Endothelial cell of umbilical vein (primary cell): ENCODE results near the gene VSNL1. TPM values are rescaled to one million over a fixed set of nuclear protein-coding genes. Genes with fewer than 3 reads are reported as not detected.

Experiments used
- BruUV-seq: library from RNA; stranded (reverse); fragments of 400-500 nt; replicated peaks from 2 replicates; lab custom pipeline; 2021; lab: Mats Ljungman, UMichigan
- CTCF ChIA-PET: fragments of 300-600, 350-600 bp; sonication (Branson Sonifier 250); formaldehyde crosslinking; loops from one replicate; lab custom pipeline; 2021; ENCODE audit warnings: antibody characterized with exemption, inconsistent platforms; lab: Charles Lee
- POLR2A ChIA-PET: fragments of 300-600, 350-600 bp; sonication (Branson Sonifier 250); formaldehyde crosslinking; loops from one replicate; lab custom pipeline; 2021; ENCODE audit warnings: antibody characterized with exemption, inconsistent platforms; lab: Charles Lee
- DNase-seq: peaks from one replicate; pipeline ENCODE4 v3.0.0-alpha.2; 2011; ENCODE audit warnings: low read depth, low spot score
- FAIRE-seq: peaks from 2 replicates; lab custom pipeline; 2011; peaks lifted over from hg19 to GRCh38; lab: Jason Lieb, UNC
- H2AFZ ChIP-seq: 2 replicates; pipeline ENCODE4 v1.6.0; 2012; ENCODE audit warnings: low read depth, low read length, control low read depth, inconsistent platforms
- H3K27ac ChIP-seq: 2 replicates; pipeline ENCODE4 v1.5.1; 2011; ENCODE audit warnings: low read depth, mild to moderate bottlenecking, control low read depth, low read length, moderate library complexity; ENCODE audit not compliant: insufficient read depth
- H3K27me3 ChIP-seq, 2 experiments: 2 replicates each; pipeline versions ENCODE4 v1.6.0 to v1.6.1; 2011; ENCODE audit warnings: low read length in 2 of 2, mixed read lengths in 1 of 2; ENCODE audit not compliant: control insufficient read depth in 2 of 2, insufficient read depth in 2 of 2
- H3K36me3 ChIP-seq, 2 experiments: 2 replicates in 1 of 2; 3 replicates in 1 of 2; pipeline ENCODE4 v1.5.1; 2011; ENCODE audit warnings: low read length in 2 of 2, mild to moderate bottlenecking in 1 of 2, moderate library complexity in 1 of 2; ENCODE audit not compliant: control insufficient read depth in 2 of 2, insufficient read depth in 2 of 2; ENCODE audit errors: extremely low read depth in 1 of 2
- H3K4me1 ChIP-seq: 3 replicates; pipeline ENCODE4 v1.5.1; 2011; ENCODE audit warnings: mild to moderate bottlenecking, low read length; ENCODE audit not compliant: control insufficient read depth, insufficient read depth; ENCODE audit errors: extremely low read depth
- H3K4me2 ChIP-seq: 2 replicates; pipeline ENCODE4 v1.6.1; 2011; ENCODE audit warnings: low read length, control low read depth, mixed read lengths; ENCODE audit not compliant: insufficient read depth
- H3K4me3 ChIP-seq, 3 experiments: fragments of 200-600 bp in 1 of 3; sonication (generic), shearing (Covaris generic) in 1 of 3; replicated peaks in 1 of 3; 2 replicates each; pipeline ENCODE4 v1.5.1; 2011 to 2016; ENCODE audit warnings: control low read depth in 3 of 3, low read length in 3 of 3, mild to moderate bottlenecking in 2 of 3, inconsistent platforms in 1 of 3, low read depth in 1 of 3, moderate library complexity in 1 of 3; ENCODE audit not compliant: insufficient read depth in 1 of 3
- H3K79me2 ChIP-seq: 2 replicates; pipeline ENCODE4 v1.6.0; 2012; ENCODE audit warnings: low read length, inconsistent platforms; ENCODE audit not compliant: control insufficient read depth, insufficient read depth
- H3K9ac ChIP-seq: replicated peaks from 2 replicates; pipeline ENCODE3; 2011; ENCODE audit warnings: low read length, control low read depth; ENCODE audit not compliant: insufficient read depth; ENCODE audit errors: extremely low read depth
- H3K9me1 ChIP-seq: replicated peaks from 3 replicates; pipeline ENCODE4 v1.6.0; 2011; ENCODE audit warnings: mild to moderate bottlenecking, low read length; ENCODE audit not compliant: control insufficient read depth, insufficient read depth; ENCODE audit errors: extremely low read depth
- H3K9me3 ChIP-seq: replicated peaks from 2 replicates; pipeline ENCODE4 v1.5.1; 2012; ENCODE audit warnings: low read length, inconsistent platforms; ENCODE audit not compliant: control insufficient read depth, insufficient read depth
- H4K20me1 ChIP-seq: replicated peaks from 2 replicates; pipeline ENCODE3; 2011; ENCODE audit warnings: mild to moderate bottlenecking, low read length; ENCODE audit not compliant: control insufficient read depth, insufficient read depth; ENCODE audit errors: extremely low read depth
- EZH2 ChIP-seq: IDR thresholded peaks from 2 replicates; pipeline ENCODE4 v1.6.1; 2012; ENCODE audit warnings: borderline replicate concordance, low read depth, mild to moderate bottlenecking, moderate library complexity, low read length, inconsistent platforms; ENCODE audit not compliant: severe bottlenecking
- FOS ChIP-seq: IDR thresholded peaks from 2 replicates; pipeline ENCODE4 v1.6.1; 2011; ENCODE audit warnings: mild to moderate bottlenecking, low read length, moderate library complexity, borderline replicate concordance; ENCODE audit not compliant: insufficient read depth
- GATA2 ChIP-seq: IDR thresholded peaks from 2 replicates; pipeline ENCODE4 v1.7.0; 2011; ENCODE audit warnings: low read depth, mild to moderate bottlenecking, moderate library complexity, mixed read lengths, low read length; ENCODE audit not compliant: insufficient read length, insufficient read depth
- MAX ChIP-seq: IDR thresholded peaks from 2 replicates; pipeline ENCODE4 v1.6.1; 2011; ENCODE audit not compliant: insufficient read depth, insufficient read length
- MYC ChIP-seq: IDR thresholded peaks from one replicate; pipeline ENCODE4 v1.6.1; 2011; ENCODE audit warnings: mild to moderate bottlenecking, low read depth, low read length
- POLR2A ChIP-seq: IDR thresholded peaks from 2 replicates; pipeline ENCODE4 v1.6.1; 2012; ENCODE audit warnings: low read depth, mild to moderate bottlenecking, control low read depth, low read length
- POLR2AphosphoS5 ChIP-seq: IDR thresholded peaks from 2 replicates; pipeline ENCODE4 v1.6.1; 2012; ENCODE audit warnings: low read depth, mild to moderate bottlenecking, control low read depth, low read length, moderate library complexity; ENCODE audit not compliant: insufficient read depth
- dilution Hi-C: fragments of 300-500 bp; cut with MboI; formaldehyde crosslinking; loops from one replicate; pipeline ENCODE4 v1.15.0; 2019; ENCODE audit warnings: low sequenced_read_pairs; ENCODE audit not compliant: extremely low pct_ligation_motif_present
- intact Hi-C: fragments of 100-400 bp; cut with micrococcal nuclease; formaldehyde crosslinking; loops from one replicate; pipeline ENCODE4 v1.10.0; 2022
- polyA plus RNA-seq, 4 experiments: library from polyadenylated mRNA; depleted of rRNA in 3 of 4; stranded (reverse) in 3 of 4; unstranded in 1 of 4; fragments of >200 nt; gene quantifications; 2 replicates each; pipeline versions ENCODE4 v1.2.1 to v1.2.3, GENCODE V29; 2011 to 2012; ENCODE audit warnings: missing spikeins in 1 of 4
- total RNA-seq: library from RNA; stranded (reverse); gene quantifications from 2 replicates; pipeline ENCODE4 v1.2.3, GENCODE V29; 2021

Gene VSNL1
- total and polyA plus RNA-seq, 2 donors (not counting 3 experiments of a cell fraction or from before 2014, with no cell fraction given) = not detected

- Histone ChIP-seq H3K4me3 (no peak overlapping the region), H3K9ac (no peak overlapping the region), H3K36me3 (peaks cover 2 to 11% of the 10 kb centered on the region in 2 experiments), H3K4me2 (no peak overlapping the region), H3K27ac (no peak overlapping the region), H3K27me3 (no peaks in the 10 kb centered on the region), H3K4me1 (no peaks in the 10 kb centered on the region), H3K9me1 (no peaks in the 10 kb centered on the region), H4K20me1 (no peaks in the 10 kb centered on the region), H3K9me3 (no peaks in the 10 kb centered on the region), H2AFZ (no peak overlapping the region), H3K79me2 (no peaks in the 10 kb centered on the region)
- TF ChIP-seq EZH2 = no peak
- TF ChIP-seq FOS = no peak
- TF ChIP-seq MYC = no peak
- no peak for TF ChIP-seq POLR2A
- no peak for TF ChIP-seq POLR2AphosphoS5
- TF ChIP-seq MAX = no peak
- no peak for TF ChIP-seq GATA2
- no TSS peak for BruUV-seq
- CTCF ChIA-PET = interaction anchor here (1.2 to 1.9 kb wide), 3 partner anchors 20 to 29 kb away, joined by 3 to 12 read pairs (median 4); no protein-coding TSS in a partner anchor
- POLR2A ChIA-PET = no interaction called here
- intact Hi-C loops = no loop called here
- dilution Hi-C loops = no loop called here
- FAIRE-seq (no peak), DNase-seq (no peak)
These were observed 150.3 kb downstream of the VSNL1 start for GRCh38 chr2:17690776-17691175.

Other genes with a start within 250 kb of the VSNL1 start
- gene RAD51AP2, start 22.3 kb upstream of the VSNL1 start, total RNA-seq = not detected in 2 replicates
- gene RAD51AP2, start 22.3 kb upstream of the VSNL1 start, polyA plus RNA-seq = not detected in 2 replicates
- 35.4 and 38.3 TPM in 2 replicates for gene SMC6, start 213.1 kb downstream of the VSNL1 start, total RNA-seq
- gene SMC6, start 213.1 kb downstream of the VSNL1 start, polyA plus RNA-seq = 6.4 and 7.7 TPM in 2 replicates
- gene GEN1, start 213.4 kb downstream of the VSNL1 start, total RNA-seq = 20.8 and 29.6 TPM in 2 replicates
- gene GEN1, start 213.4 kb downstream of the VSNL1 start, polyA plus RNA-seq = 6.9 and 8.1 TPM in 2 replicates